Measurements from ENCODE around the gene CDV3. TPM values are rescaled to one million over a fixed set of nuclear protein-coding genes. Genes with fewer than 3 reads are reported as not detected.

CDV3 gene
- total and polyA plus RNA-seq, 3 donors from 2014 or later = 104 to 179 (median 135) TPM

DNA sequence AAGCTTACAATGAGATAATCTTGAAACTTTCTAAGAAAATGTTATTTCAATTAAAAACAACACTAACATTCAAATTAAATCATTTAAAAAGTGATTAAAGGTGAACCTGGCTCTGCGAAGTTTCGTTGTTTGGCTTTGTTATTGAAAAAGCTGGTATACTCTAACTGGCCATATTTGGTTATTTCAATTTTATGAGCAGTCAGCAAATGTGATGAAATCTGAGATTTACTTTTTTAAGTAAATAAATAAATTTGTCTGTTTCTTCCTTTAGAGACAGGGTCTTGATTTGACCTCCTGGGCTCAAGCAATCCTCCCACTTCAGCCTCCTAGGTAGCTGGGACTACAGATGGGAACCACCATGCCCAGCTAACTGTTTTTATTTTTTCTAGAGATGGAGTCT, 38.0 kb downstream of the CDV3 start:
- Histone ChIP-seq H3K4me3 (no peak overlapping the region), H3K27me3 (no peaks in the 10 kb centered on the region), H3K4me1 (no peaks in the 10 kb centered on the region), H3K9me3 (no peaks in the 10 kb centered on the region), H3K36me3 (ENCODE audit: low read depth, missing control alignments) (no peaks in the 10 kb centered on the region), H3K27ac (no peak overlapping the region)
- 94 to 96% methylated on average over 2 of the region's 2 CpGs for WGBS, 2 donors
- no peak for DNase-seq
- intact Hi-C loops (cut with DNase I; ENCODE audit: low total_unique reads) = no loop called here
- no peak for TF ChIP-seq CTCF (IDR thresholded peaks at IDR 0.05)
- no peak for TF ChIP-seq POLR2A (IDR thresholded peaks at IDR 0.05)

GRCh38 chr3:133620066-133620784, 46.7 kb downstream of the CDV3 start:
- DNase-seq = no peak
- Histone ChIP-seq H3K27me3 (no peaks in the 10 kb centered on the region), H3K36me3 (ENCODE audit: low read depth, missing control alignments) (no peaks in the 10 kb centered on the region), H3K9me3 (no peaks in the 10 kb centered on the region), H3K4me1 (no peaks in the 10 kb centered on the region), H3K27ac (no peak overlapping the region), H3K4me3 (no peak overlapping the region)
- intact Hi-C loops (cut with DNase I; ENCODE audit: low total_unique reads) = no loop called here
- 93 to 96% methylated on average over 13 of the region's 13 CpGs for WGBS, 2 donors
- TF ChIP-seq POLR2A (IDR thresholded peaks at IDR 0.05) (no peak), CTCF (IDR thresholded peaks at IDR 0.05) (no peak)

DNA sequence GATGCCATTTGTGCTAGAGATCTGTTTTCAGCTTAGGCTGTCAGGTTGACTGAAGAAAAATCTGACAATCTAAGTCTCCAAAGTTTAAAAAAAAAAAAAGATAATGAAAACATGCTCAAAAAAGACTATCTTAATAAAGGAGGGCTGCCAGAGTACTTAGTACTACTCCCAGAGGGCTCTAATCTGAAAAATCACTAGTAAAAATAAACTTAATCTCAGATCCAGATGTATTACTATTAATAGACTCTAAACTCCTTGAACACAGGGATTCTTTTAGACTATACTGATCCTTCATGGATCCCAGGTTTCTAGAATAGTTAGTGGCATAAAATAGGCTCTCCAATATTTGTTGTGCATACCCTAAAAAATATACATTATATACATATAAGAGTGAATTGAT, 54.3 kb downstream of the CDV3 start:
- Histone ChIP-seq H3K36me3 (ENCODE audit: low read depth, missing control alignments) (no peaks in the 10 kb centered on the region), H3K9me3 (no peaks in the 10 kb centered on the region), H3K4me3 (no peak overlapping the region), H3K4me1 (no peaks in the 10 kb centered on the region), H3K27me3 (no peaks in the 10 kb centered on the region), H3K27ac (no peak overlapping the region)
- TF ChIP-seq CTCF (IDR thresholded peaks at IDR 0.05) (no peak), POLR2A (IDR thresholded peaks at IDR 0.05) (no peak)
- intact Hi-C loops (cut with DNase I; ENCODE audit: low total_unique reads) = no loop called here
- DNase-seq = no peak

- intact Hi-C loops (cut with DNase I; ENCODE audit: low total_unique reads) = no loop called here
- 49 to 62% methylated on average over 2 of the region's 2 CpGs for WGBS, 2 donors
- peak; percentile 19 for DNase-seq
- no peaks in the 10 kb centered on the region for H3K36me3 ChIP-seq (ENCODE audit: low read depth, missing control alignments)
- H3K4me1 ChIP-seq = no peaks in the 10 kb centered on the region
- no peaks in the 10 kb centered on the region for H3K9me3 ChIP-seq
- H3K27me3 ChIP-seq = no peaks in the 10 kb centered on the region
- TF ChIP-seq CTCF (IDR thresholded peaks at IDR 0.05) (no peak), POLR2A (IDR thresholded peaks at IDR 0.05) (no peak)
- H3K27ac ChIP-seq = no peak overlapping the region
- no peak overlapping the region for H3K4me3 ChIP-seq
These were observed 55.7 kb downstream of the CDV3 start for GRCh38 chr3:133629146-133629545.

DNA sequence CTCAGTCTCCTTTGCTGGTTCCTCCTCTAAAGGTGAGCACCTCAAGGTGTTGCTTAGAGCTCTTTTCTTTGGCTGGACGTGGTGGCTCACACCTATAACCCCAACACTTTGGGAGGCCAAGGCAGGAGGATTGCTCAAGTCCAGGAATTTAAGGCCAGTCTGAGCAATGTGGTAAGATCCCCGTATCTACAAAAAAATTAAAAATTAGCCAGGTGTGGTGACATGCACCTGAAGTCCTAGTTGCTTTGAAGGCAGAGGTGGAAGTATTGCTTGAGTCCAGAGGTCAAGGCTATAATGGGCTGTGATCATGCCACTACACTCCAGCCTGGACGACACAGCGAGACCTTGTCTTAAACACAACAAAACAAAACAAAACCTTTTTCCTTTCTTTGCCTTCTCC, 60.0 kb downstream of the CDV3 start:
- TF ChIP-seq POLR2A (IDR thresholded peaks at IDR 0.05) (no peak), CTCF (IDR thresholded peaks at IDR 0.05) (no peak)
- H3K4me3 ChIP-seq = no peak overlapping the region
- H3K4me1 ChIP-seq = no peaks in the 10 kb centered on the region
- no peak overlapping the region for H3K27ac ChIP-seq
- H3K27me3 ChIP-seq = no peaks in the 10 kb centered on the region
- H3K9me3 ChIP-seq = no peaks in the 10 kb centered on the region
- 92 to 95% methylated on average over 4 of the region's 4 CpGs for WGBS, 2 donors
- intact Hi-C loops (cut with DNase I; ENCODE audit: low total_unique reads) = no loop called here
- no peaks in the 10 kb centered on the region for H3K36me3 ChIP-seq (ENCODE audit: low read depth, missing control alignments)
- no peak for DNase-seq
